Measurements from ENCODE around the gene NSL1.
A peak's percentile ranks its signal among the peaks of the same experiment; 100 is the strongest.

The NSL1 gene

DNA sequence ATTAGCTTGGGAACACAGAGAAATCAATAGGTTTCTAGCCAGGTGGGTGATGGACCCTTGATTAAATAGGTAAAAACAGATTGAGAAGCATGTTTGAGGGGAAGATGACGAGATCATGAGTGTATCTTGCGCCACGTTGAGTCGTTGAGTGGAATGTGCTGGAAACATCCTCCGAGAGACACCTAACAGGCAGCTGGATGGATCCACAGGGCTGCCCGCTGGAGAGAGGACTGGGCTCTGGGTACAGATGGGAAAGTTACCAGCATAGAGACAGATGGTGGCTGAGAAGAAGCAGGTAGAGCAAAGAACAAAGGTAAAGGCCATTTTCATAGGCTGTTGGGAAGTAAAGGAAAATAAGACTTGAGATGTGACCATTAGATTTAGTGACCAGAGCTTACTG lies 107.5 kb downstream of the NSL1 start:
- no peak for DNase-seq (ENCODE audit: low spot score)
- in situ Hi-C loops (cut with MboI; ENCODE audit: low sequenced_read_pairs, unreplicated experiment): no loop called here
- TF ChIP-seq, protein P1, sequence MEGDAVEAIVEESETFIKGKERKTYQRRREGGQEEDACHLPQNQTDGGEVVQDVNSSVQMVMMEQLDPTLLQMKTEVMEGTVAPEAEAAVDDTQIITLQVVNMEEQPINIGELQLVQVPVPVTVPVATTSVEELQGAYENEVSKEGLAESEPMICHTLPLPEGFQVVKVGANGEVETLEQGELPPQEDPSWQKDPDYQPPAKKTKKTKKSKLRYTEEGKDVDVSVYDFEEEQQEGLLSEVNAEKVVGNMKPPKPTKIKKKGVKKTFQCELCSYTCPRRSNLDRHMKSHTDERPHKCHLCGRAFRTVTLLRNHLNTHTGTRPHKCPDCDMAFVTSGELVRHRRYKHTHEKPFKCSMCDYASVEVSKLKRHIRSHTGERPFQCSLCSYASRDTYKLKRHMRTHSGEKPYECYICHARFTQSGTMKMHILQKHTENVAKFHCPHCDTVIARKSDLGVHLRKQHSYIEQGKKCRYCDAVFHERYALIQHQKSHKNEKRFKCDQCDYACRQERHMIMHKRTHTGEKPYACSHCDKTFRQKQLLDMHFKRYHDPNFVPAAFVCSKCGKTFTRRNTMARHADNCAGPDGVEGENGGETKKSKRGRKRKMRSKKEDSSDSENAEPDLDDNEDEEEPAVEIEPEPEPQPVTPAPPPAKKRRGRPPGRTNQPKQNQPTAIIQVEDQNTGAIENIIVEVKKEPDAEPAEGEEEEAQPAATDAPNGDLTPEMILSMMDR (IDR thresholded peaks at IDR 0.05; ENCODE audit: borderline replicate concordance, control extremely low read depth, extremely low read depth, insufficient read depth, missing control alignments): no peak

DNA sequence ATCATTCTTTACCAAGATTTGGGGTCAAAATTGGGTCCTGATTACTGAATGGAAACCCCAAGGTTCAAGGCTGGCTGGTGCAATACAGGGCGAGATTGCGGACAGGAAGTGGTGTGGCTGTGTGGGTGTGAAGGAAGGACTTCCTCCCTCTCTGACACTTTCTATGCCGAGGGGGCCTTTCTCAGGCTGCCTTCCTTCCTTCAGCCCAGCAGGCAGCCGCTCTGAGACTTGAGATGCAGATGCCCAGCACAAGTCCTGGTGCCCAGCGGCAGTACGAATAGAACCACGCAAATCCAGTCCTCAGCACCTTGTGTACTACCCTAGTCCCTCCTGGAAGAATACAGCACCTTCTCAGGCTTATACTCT lies 108.2 kb downstream of the NSL1 start:
- TF ChIP-seq, protein P1 (IDR thresholded peaks at IDR 0.05; ENCODE audit: borderline replicate concordance, control extremely low read depth, extremely low read depth, insufficient read depth, missing control alignments): no peak
- in situ Hi-C loops (cut with MboI; ENCODE audit: low sequenced_read_pairs, unreplicated experiment): no loop called here
- peak; percentile 79 for DNase-seq (ENCODE audit: low spot score)

DNA sequence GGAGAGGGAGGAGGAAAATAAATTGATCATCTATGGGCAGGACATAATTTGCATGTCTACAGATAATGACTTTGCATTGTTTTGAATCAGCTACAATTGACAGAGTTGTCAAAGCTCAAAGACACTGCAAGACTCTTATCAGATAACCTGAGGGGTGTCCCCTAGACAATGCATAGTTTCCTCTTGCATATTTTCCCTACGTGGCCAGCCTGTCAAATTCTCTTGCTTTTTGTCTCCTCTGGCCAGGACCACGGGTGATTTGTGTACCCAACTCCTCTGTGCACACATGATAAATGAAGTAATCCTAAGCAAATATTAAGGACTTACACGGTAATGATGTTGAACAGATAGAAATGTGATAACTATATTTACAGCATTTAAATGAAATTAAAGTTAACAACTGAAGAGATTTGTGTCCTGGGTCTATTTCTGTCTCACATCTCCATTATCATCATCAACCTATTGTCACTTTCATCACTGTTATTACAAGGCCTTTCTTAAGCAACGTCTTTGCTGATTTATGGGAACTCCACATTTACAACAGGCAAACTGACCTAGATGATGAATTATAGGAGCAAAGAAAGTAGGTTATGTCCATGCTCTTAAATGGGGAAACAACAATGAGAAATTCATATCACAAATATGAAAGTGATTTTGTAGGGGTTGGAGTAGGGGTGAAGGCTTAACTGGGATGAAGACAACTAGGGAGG lies 110.7 kb downstream of the NSL1 start:
- DNase-seq (ENCODE audit: low spot score): no peak
- TF ChIP-seq, protein P1 (IDR thresholded peaks at IDR 0.05; ENCODE audit: borderline replicate concordance, control extremely low read depth, extremely low read depth, insufficient read depth, missing control alignments): no peak
- in situ Hi-C loops (cut with MboI; ENCODE audit: low sequenced_read_pairs, unreplicated experiment): no loop called here

DNA sequence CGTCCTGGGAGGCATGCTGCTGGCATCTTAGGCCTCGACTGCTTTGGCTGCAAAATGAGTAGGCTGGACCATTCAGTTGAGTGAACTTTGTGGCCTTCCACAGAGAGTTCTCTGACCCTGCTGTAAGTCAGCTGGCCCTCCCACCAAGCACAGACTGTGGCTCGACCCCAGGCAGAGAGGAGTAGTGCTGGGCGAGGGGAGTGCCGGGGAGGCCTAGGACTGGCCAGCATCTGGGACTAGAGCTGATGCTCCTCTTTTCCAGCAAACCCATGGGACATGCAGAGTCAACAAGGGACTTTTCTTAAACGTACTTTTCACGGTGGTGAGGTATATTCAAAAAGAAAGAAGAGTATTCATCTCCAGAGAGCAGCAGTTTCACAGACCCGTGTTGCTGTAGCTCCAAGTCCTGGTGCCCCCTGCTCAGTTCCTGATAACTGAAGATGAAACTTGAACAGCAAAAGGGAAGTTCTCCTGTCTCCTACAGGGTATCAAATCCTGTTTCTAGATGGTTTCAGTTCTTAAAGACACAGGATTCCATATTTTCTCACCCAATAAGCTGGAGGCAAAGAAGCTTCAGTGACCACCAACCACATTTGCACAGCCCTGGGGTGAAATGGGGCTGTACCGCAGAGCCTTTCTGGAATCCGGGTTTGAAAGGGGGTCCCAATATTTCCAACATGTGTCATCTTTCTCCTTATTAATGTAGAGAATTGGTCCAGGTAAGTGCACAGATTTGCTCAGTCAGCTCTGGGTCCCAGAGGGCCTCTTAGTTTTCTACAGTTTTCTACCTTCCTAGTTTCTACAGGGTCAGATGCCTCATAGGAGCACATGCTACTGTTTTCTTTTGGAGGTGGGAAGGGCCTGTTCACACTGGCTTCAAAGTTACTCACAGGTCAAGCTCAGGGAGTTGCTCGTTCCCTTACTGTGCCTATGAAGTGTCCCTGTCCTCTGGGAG lies 112.8 kb downstream of the NSL1 start:
- in situ Hi-C loops (cut with MboI; ENCODE audit: low sequenced_read_pairs, unreplicated experiment): loop anchor here (10.0 kb wide), 1 partner anchor 106 kb away; no protein-coding TSS in a partner anchor
- DNase-seq (ENCODE audit: low spot score): peak; percentile 70
- TF ChIP-seq, protein P1 (IDR thresholded peaks at IDR 0.05; ENCODE audit: borderline replicate concordance, control extremely low read depth, extremely low read depth, insufficient read depth, missing control alignments): no peak

DNA sequence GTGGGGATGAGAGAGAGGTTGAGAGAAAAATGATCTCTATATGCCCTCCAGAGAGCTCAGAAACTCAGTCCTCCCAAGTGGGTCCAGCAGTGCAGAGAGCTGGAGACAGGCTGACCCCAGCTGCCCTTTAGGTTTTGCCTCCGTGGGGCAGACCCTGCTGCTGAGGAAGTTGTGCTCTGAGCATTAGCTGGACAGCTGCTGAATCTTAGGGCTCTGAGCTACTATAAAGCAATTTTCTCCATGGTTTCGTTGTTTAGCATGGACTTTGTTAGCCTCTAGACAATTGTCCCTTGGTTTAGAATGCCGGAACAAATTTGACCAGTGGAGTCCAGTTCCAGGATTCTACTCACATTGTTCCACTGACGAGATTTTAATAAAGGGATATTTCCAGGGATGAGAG lies 114.0 kb downstream of the NSL1 start:
- in situ Hi-C loops (cut with MboI; ENCODE audit: low sequenced_read_pairs, unreplicated experiment): loop anchor here (10.0 kb wide), 1 partner anchor 107 kb away; no protein-coding TSS in a partner anchor
- no peak for DNase-seq (ENCODE audit: low spot score)
- TF ChIP-seq, protein P1 (IDR thresholded peaks at IDR 0.05; ENCODE audit: borderline replicate concordance, control extremely low read depth, extremely low read depth, insufficient read depth, missing control alignments): no peak

DNA sequence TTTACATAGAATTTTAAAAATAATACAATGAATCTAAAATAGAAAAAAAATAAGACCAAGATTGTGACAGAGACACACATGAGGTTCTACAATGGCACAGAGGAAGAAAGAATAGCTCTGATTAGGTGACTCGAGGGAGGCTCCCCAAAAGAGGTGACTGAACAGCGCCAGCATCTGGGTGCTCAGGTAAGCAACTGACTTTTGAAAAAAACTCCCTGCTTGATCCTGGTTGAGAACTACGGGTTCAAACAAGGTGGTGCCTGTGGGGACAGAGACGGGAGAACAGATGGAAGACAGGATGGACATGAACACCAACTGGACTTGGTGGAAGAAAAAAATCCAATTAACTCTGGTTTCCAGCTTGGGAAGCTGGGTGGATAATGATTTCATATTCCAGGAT lies 114.4 kb downstream of the NSL1 start:
- in situ Hi-C loops (cut with MboI; ENCODE audit: low sequenced_read_pairs, unreplicated experiment): loop anchor here (10.0 kb wide), 1 partner anchor 108 kb away; no protein-coding TSS in a partner anchor
- TF ChIP-seq, protein P1 (IDR thresholded peaks at IDR 0.05; ENCODE audit: borderline replicate concordance, control extremely low read depth, extremely low read depth, insufficient read depth, missing control alignments): no peak
- DNase-seq (ENCODE audit: low spot score): no peak
